IMR-90 (cell line): ENCODE data around the gene NACC2. TPM values are rescaled to one million over a fixed set of nuclear protein-coding genes. Genes with fewer than 3 reads are reported as not detected.

Experiments
- ATAC-seq: fragments of 200-7000 bp; cut with Tn5 transposase; 2 replicates; pipeline ENCODE4 v1.9.1; 2020; ENCODE audit warnings: low read depth, mild to moderate bottlenecking, moderate library complexity
- BruUV-seq: library from RNA; stranded (reverse); fragments of 400-500 nt; replicated peaks from 2 replicates; lab custom pipeline; 2021; lab: Mats Ljungman, UMichigan
- CTCF ChIA-PET: fragments of 300-600 bp; formaldehyde crosslinking; extraction: SDS; loops from one replicate; lab custom pipeline; 2021; ENCODE audit warnings: antibody characterized with exemption; lab: Yijun Ruan, JAX
- POLR2A ChIA-PET: fragments of 300-600 bp; sonication (Branson Sonifier 250); formaldehyde crosslinking; loops from one replicate; lab custom pipeline; 2022; ENCODE audit warnings: antibody characterized with exemption; ENCODE audit not compliant: unreplicated experiment; lab: Charles Lee
- DNase-seq: peaks from one replicate; pipeline ENCODE4 v3.0.0; 2013
- H2AFZ ChIP-seq: replicated peaks from 2 replicates; pipeline ENCODE3; 2013; ENCODE audit warnings: low read length, mild to moderate bottlenecking; ENCODE audit not compliant: poor library complexity
- H2AK5ac ChIP-seq: 2 replicates; pipeline ENCODE4 v1.6.1; 2013; ENCODE audit warnings: low read depth, low read length, inconsistent platforms
- H2AK9ac ChIP-seq: replicated peaks from 2 replicates; pipeline ENCODE3; 2013; ENCODE audit warnings: mild to moderate bottlenecking, low read depth, low read length, moderate library complexity; ENCODE audit not compliant: poor library complexity
- H2BK120ac ChIP-seq: 2 replicates; pipeline ENCODE4 v1.6.1; 2013; ENCODE audit warnings: low read depth, low read length, inconsistent platforms
- H2BK15ac ChIP-seq: 3 replicates; pipeline ENCODE4 v1.6.1; 2013; ENCODE audit warnings: low read depth, low read length, inconsistent platforms
- H2BK20ac ChIP-seq: 2 replicates; pipeline ENCODE4 v1.6.1; 2013; ENCODE audit warnings: low read depth, mild to moderate bottlenecking, inconsistent platforms, low read length, moderate library complexity
- H2BK5ac ChIP-seq: 2 replicates; pipeline ENCODE4 v1.6.1; 2013; ENCODE audit warnings: mild to moderate bottlenecking, low read depth, low read length, inconsistent platforms; ENCODE audit not compliant: poor library complexity, severe bottlenecking
- H3K14ac ChIP-seq: replicated peaks from 2 replicates; pipeline ENCODE4 v1.6.1; 2013; ENCODE audit warnings: low read depth, low read length, inconsistent platforms
- H3K18ac ChIP-seq: 2 replicates; pipeline ENCODE4 v1.6.1; 2013; ENCODE audit warnings: low read depth, low read length, control low read depth
- H3K23ac ChIP-seq: 2 replicates; pipeline ENCODE4 v1.6.1; 2013; ENCODE audit warnings: low read depth, low read length, inconsistent platforms
- H3K27ac ChIP-seq: 2 replicates; pipeline ENCODE4 v1.5.1; 2013; ENCODE audit warnings: mild to moderate bottlenecking, control low read depth, low read length; ENCODE audit not compliant: insufficient read depth
- H3K27me3 ChIP-seq: 2 replicates; pipeline ENCODE4 v1.6.1; 2013; ENCODE audit warnings: low read length; ENCODE audit not compliant: control insufficient read depth, insufficient read depth
- H3K36me3 ChIP-seq: 2 replicates; pipeline ENCODE4 v1.6.1; 2013; ENCODE audit warnings: low read length, mixed read lengths; ENCODE audit not compliant: control insufficient read depth, insufficient read depth
- H3K4ac ChIP-seq: 2 replicates; pipeline ENCODE4 v1.6.1; 2013; ENCODE audit warnings: low read depth, low read length, inconsistent platforms
- H3K4me1 ChIP-seq: 2 replicates; pipeline ENCODE4 v1.6.1; 2013; ENCODE audit warnings: low read length, mixed read lengths; ENCODE audit not compliant: control insufficient read depth, insufficient read depth
- H3K4me2 ChIP-seq: 2 replicates; pipeline ENCODE4 v1.6.1; 2013; ENCODE audit warnings: low read depth, mild to moderate bottlenecking, control low read depth, low read length, moderate library complexity
- H3K4me3 ChIP-seq: 2 replicates; pipeline ENCODE4 v1.5.1; 2013; ENCODE audit warnings: low read depth, mild to moderate bottlenecking, control low read depth, low read length, moderate library complexity; ENCODE audit not compliant: insufficient read depth
- H3K56ac ChIP-seq: 2 replicates; pipeline ENCODE4 v1.6.1; 2013; ENCODE audit warnings: low read length, inconsistent platforms; ENCODE audit not compliant: insufficient read depth; ENCODE audit errors: extremely low read depth
- H3K79me1 ChIP-seq, 2 experiments: 2 replicates each; pipeline ENCODE4 v1.6.1; 2013; ENCODE audit warnings: low read length in 2 of 2, inconsistent platforms in 1 of 2, low read depth in 1 of 2
- H3K9ac ChIP-seq: 2 replicates; pipeline ENCODE4 v1.6.1; 2013; ENCODE audit warnings: low read depth, low read length, control low read depth
- H3K9me1 ChIP-seq: 2 replicates; pipeline ENCODE4 v1.6.1; 2013; ENCODE audit warnings: low read length, inconsistent platforms; ENCODE audit not compliant: insufficient read depth
- H3K9me3 ChIP-seq: 2 replicates; pipeline ENCODE4 v1.6.1; 2013; ENCODE audit warnings: low read length; ENCODE audit not compliant: control insufficient read depth, insufficient read depth
- H4K20me1 ChIP-seq: 2 replicates; pipeline ENCODE4 v1.6.1; 2013; ENCODE audit warnings: low read length, inconsistent platforms; ENCODE audit not compliant: insufficient read depth
- H4K5ac ChIP-seq: 2 replicates; pipeline ENCODE4 v1.6.1; 2013; ENCODE audit warnings: mild to moderate bottlenecking, low read depth, low read length, control low read depth
- H4K8ac ChIP-seq, 2 experiments: 2 replicates each; pipeline ENCODE4 v1.6.1; 2013; ENCODE audit warnings: low read depth in 2 of 2, low read length in 2 of 2, control low read depth in 1 of 2, inconsistent platforms in 1 of 2
- H4K91ac ChIP-seq: 2 replicates; pipeline ENCODE4 v1.6.1; 2013; ENCODE audit warnings: low read depth, low read length, inconsistent platforms; ENCODE audit not compliant: insufficient read depth
- BHLHE40 ChIP-seq: fragments of 150-350 bp; IDR thresholded peaks from 2 replicates; pipeline ENCODE4 v1.6.1; 2016; ENCODE audit warnings: mild to moderate bottlenecking, low read depth, low read length
- CEBPB ChIP-seq: IDR thresholded peaks from 2 replicates; pipeline ENCODE4 v1.6.1; 2012; ENCODE audit warnings: low read depth, low read length, improper control_type of control experiment
- CHD1 ChIP-seq: IDR thresholded peaks from 2 replicates; pipeline ENCODE4 v1.6.1; 2012; ENCODE audit warnings: low read depth, low read length, improper control_type of control experiment
- CTCF ChIP-seq: conservative IDR thresholded peaks from 2 replicates; pipeline ENCODE4 v1.5.1; 2012; ENCODE audit warnings: mild to moderate bottlenecking, low read depth, low read length, improper control_type of control experiment
- ELK1 ChIP-seq: fragments of 150-350 bp; IDR thresholded peaks from 2 replicates; pipeline ENCODE4 v1.6.1; 2016; ENCODE audit warnings: low read depth, mild to moderate bottlenecking, low read length, moderate library complexity, borderline replicate concordance
- FOS ChIP-seq: fragments of 150-350 bp; IDR thresholded peaks from 2 replicates; pipeline ENCODE4 v1.6.1; 2016; ENCODE audit warnings: low read depth, low read length
- MAFK ChIP-seq: IDR thresholded peaks from 2 replicates; pipeline ENCODE4 v1.6.1; 2012; ENCODE audit warnings: low read depth, low read length, improper control_type of control experiment
- MAZ ChIP-seq: IDR thresholded peaks from 2 replicates; pipeline ENCODE4 v1.6.1; 2012; ENCODE audit warnings: low read depth, mild to moderate bottlenecking, low read length, improper control_type of control experiment, moderate library complexity, borderline replicate concordance
- MXI1 ChIP-seq: IDR thresholded peaks from 2 replicates; pipeline ENCODE4 v1.6.1; 2012; ENCODE audit warnings: low read depth, mild to moderate bottlenecking, low read length, moderate library complexity, borderline replicate concordance
- NFE2L2 ChIP-seq: fragments of 150-350 bp; IDR thresholded peaks from 2 replicates; pipeline ENCODE4 v1.6.1; 2016; ENCODE audit warnings: low read depth, mild to moderate bottlenecking, low read length
- POLR2A ChIP-seq: IDR thresholded peaks from 2 replicates; pipeline ENCODE4 v1.6.1; 2012; ENCODE audit warnings: mild to moderate bottlenecking, low read depth, low read length
- RAD21 ChIP-seq: IDR thresholded peaks from 2 replicates; pipeline ENCODE4 v1.6.1; 2012; ENCODE audit warnings: low read length, improper control_type of control experiment
- RCOR1 ChIP-seq: IDR thresholded peaks from 2 replicates; pipeline ENCODE4 v1.6.1; 2012; ENCODE audit warnings: mild to moderate bottlenecking, low read length, improper control_type of control experiment; ENCODE audit not compliant: insufficient replicate concordance
- RFX5 ChIP-seq: IDR thresholded peaks from 2 replicates; pipeline ENCODE4 v1.8.0; 2012; ENCODE audit warnings: low read depth, mild to moderate bottlenecking, low read length, moderate library complexity
- SMC3 ChIP-seq: fragments of 150-350 bp; IDR thresholded peaks from 2 replicates; pipeline ENCODE4 v1.6.1; 2016; ENCODE audit warnings: low read depth, mild to moderate bottlenecking, antibody characterized with exemption, low read length, moderate library complexity
- USF2 ChIP-seq: fragments of 150-350 bp; IDR thresholded peaks from 2 replicates; pipeline ENCODE4 v1.6.1; 2017; ENCODE audit warnings: mild to moderate bottlenecking, antibody characterized with exemption, low read length, low read depth
- WGBS, 2 experiments: methylation state at CpG; one replicate each; pipeline versions ENCODE4 v1.1.5 to v1.1.7; 2013; ENCODE audit warnings: missing lambda C conversion rate in 2 of 2; ENCODE audit not compliant: insufficient read length in 1 of 2; ENCODE audit errors: extremely low coverage in 2 of 2; 5-methylcytosine and 5-hydroxymethylcytosine counted together
- dilution Hi-C: fragments of 300-500 bp; cut with HindIII; formaldehyde crosslinking; loops from one replicate; pipeline ENCODE4 v1.14.3; 2018; ENCODE audit warnings: low sequenced_read_pairs; ENCODE audit not compliant: unreplicated experiment
- in situ Hi-C: fragments of 300-500 bp; cut with MboI; formaldehyde crosslinking; loops from 3 replicates; pipeline ENCODE4 v1.14.3; 2019; ENCODE audit warnings: low sequenced_read_pairs, inconsistent platforms, mixed read lengths
- intact Hi-C: fragments of 100-400 bp; cut with micrococcal nuclease; formaldehyde crosslinking; loops from 2 replicates; pipeline ENCODE4 v1.10.0; 2022
- polyA plus RNA-seq, 3 experiments: library from polyadenylated mRNA; depleted of rRNA; stranded (reverse); fragments of >200 nt; gene quantifications; 2 replicates each; pipeline ENCODE4 v1.2.3, GENCODE V29; 2012; ENCODE audit warnings: low replicate concordance in 1 of 3
- total RNA-seq: library from RNA; depleted of rRNA; stranded (reverse); fragments of >200 nt; gene quantifications from 2 replicates; pipeline ENCODE4 v1.2.3, GENCODE V29; 2012

Gene NACC2
- total and polyA plus RNA-seq, 2 of the 4 experiments (the other 2 are of a cell fraction) = 7.9 to 19.0 TPM

- H3K9me1 ChIP-seq = peaks cover 30% of the 10 kb centered on the region
- DNase-seq = no peak
- no peak overlapping the region for H4K91ac ChIP-seq
- TF ChIP-seq NFE2L2 (no peak), USF2 (no peak), RFX5 (no peak), CTCF (no peak), CEBPB (no peak), MAFK (no peak), MAZ (no peak), CHD1 (no peak), RCOR1 (no peak), BHLHE40 (no peak), RAD21 (no peak), ELK1 (no peak), SMC3 (no peak), POLR2A (no peak), MXI1 (no peak), FOS (no peak)
- in situ Hi-C loops (no loop called here), intact Hi-C loops (no loop called here), dilution Hi-C loops (no loop called here)
- no peak overlapping the region for H4K5ac ChIP-seq
- no peak overlapping the region for H4K8ac ChIP-seq
- no peak overlapping the region for H2AK9ac ChIP-seq
- no peak overlapping the region for H3K4me3 ChIP-seq
- no peaks in the 10 kb centered on the region for H3K9me3 ChIP-seq
- peaks cover 29 to 75% of the 10 kb centered on the region in 2 experiments for H3K79me1 ChIP-seq
- H3K4ac ChIP-seq = no peak overlapping the region
- H3K14ac ChIP-seq = no peak overlapping the region
- ATAC-seq = no peak
- H2AK5ac ChIP-seq = no peak overlapping the region
- no peak overlapping the region for H3K4me2 ChIP-seq
- H3K27me3 ChIP-seq = no peaks in the 10 kb centered on the region
- no peak overlapping the region for H3K23ac ChIP-seq
- ChIA-PET CTCF (no interaction called here), POLR2A (no interaction called here)
- no peak overlapping the region for H2BK5ac ChIP-seq
- BruUV-seq = no TSS peak
- no peak overlapping the region for H2BK15ac ChIP-seq
- H3K36me3 ChIP-seq = peaks cover 15% of the 10 kb centered on the region
- no peak overlapping the region for H3K27ac ChIP-seq
- H2BK20ac ChIP-seq = no peak overlapping the region
- no peak overlapping the region for H3K56ac ChIP-seq
- WGBS, 2 experiments = 100% methylated on average over 6 of the region's 19 CpGs; no CpG with 5 or more reads in 1 of the 2 experiments
- H3K18ac ChIP-seq = no peak overlapping the region
- no peak overlapping the region for H2AFZ ChIP-seq
- no peak overlapping the region for H3K9ac ChIP-seq
- peaks cover 7% of the 10 kb centered on the region; the same call in 1 of the 2 replicates for H3K4me1 ChIP-seq
- H2BK120ac ChIP-seq = no peak overlapping the region
- H4K20me1 ChIP-seq = peaks cover 85% of the 10 kb centered on the region
Observed at GRCh38 chr9:136019681-136020060, 75.4 kb downstream of the NACC2 start.
